Measurements from ENCODE around the gene LENG1.

DNA sequence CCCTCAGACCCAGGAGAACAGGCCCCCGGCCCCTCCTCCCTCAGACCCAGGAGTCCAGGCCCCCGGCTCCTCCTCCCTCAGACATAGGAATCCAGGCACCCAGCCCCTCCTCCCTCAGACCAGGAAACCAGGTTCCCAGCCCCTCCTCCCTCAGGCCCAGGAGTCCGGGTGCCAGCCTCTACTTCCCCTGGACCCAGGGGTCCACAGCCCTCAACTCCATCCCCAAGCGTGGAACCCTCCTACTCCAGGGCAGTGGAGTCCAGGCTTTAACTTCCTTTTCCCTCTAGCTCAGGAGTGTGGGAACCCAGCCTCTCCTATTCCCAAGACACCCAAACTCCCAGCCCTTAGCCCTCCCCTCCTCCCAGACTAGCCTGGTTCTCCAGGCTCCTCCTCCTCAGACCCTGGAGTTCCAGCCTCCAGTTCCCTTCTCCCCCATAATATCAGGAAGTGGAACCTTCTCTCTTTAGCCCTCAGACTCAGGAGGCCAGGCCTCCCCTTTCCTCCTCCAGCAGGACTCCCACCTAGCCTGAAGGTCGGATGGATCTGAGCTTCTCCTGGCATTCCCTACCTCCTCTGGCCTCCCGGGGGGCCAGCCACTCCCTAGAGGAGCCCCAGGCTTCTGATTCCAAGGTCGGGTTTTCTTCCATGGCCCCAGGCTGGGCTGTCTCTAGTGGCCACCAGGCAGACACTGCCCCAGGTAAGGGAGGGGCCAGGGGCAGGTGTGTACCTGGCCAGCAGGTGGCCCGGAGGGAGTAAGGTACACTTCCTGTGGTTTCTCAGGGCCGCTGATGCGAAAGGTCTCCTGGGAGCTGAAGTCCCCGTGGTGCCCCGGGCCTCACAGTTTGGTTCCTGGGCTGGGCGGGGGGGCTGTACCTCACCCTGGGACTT, 13.2 kb upstream of the LENG1 start, which contains the start of gene TMC4:
- TF ChIP-seq CTCF (IDR thresholded peaks at IDR 0.05) (no peak), POLR2AphosphoS5 (IDR thresholded peaks at IDR 0.05; ENCODE audit: low read depth, low read length) (peak; percentile 0; the same call in 1 of the 2 replicates), SIN3A (IDR thresholded peaks at IDR 0.05; ENCODE audit: borderline replicate concordance, insufficient read depth, low read depth, low read length) (no peak), TCF7L2 (IDR thresholded peaks at IDR 0.05; ENCODE audit: low read depth, low read length) (no peak)
- TF ChIP-seq, protein P1, sequence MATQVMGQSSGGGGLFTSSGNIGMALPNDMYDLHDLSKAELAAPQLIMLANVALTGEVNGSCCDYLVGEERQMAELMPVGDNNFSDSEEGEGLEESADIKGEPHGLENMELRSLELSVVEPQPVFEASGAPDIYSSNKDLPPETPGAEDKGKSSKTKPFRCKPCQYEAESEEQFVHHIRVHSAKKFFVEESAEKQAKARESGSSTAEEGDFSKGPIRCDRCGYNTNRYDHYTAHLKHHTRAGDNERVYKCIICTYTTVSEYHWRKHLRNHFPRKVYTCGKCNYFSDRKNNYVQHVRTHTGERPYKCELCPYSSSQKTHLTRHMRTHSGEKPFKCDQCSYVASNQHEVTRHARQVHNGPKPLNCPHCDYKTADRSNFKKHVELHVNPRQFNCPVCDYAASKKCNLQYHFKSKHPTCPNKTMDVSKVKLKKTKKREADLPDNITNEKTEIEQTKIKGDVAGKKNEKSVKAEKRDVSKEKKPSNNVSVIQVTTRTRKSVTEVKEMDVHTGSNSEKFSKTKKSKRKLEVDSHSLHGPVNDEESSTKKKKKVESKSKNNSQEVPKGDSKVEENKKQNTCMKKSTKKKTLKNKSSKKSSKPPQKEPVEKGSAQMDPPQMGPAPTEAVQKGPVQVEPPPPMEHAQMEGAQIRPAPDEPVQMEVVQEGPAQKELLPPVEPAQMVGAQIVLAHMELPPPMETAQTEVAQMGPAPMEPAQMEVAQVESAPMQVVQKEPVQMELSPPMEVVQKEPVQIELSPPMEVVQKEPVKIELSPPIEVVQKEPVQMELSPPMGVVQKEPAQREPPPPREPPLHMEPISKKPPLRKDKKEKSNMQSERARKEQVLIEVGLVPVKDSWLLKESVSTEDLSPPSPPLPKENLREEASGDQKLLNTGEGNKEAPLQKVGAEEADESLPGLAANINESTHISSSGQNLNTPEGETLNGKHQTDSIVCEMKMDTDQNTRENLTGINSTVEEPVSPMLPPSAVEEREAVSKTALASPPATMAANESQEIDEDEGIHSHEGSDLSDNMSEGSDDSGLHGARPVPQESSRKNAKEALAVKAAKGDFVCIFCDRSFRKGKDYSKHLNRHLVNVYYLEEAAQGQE (IDR thresholded peaks at IDR 0.05; ENCODE audit: insufficient read depth in 1 of 2, low read depth in 2 of 2, low read length in 1 of 2), result no peak
